A549 (cell line): Measurements from ENCODE around the gene NUDT6. TPM values are rescaled to one million over a fixed set of nuclear protein-coding genes. Genes with fewer than 3 reads are reported as not detected.

Experiments
- ATAC-seq, 2 experiments: fragments of 200-7000 bp in 1 of 2; fragments of >200 bp in 1 of 2; cut with Nextera tagmentation in 1 of 2; cut with Tn5 transposase in 1 of 2; 3 replicates each; pipeline versions ENCODE4 v1.8.0 to v1.9.1; 2018 to 2020; ENCODE audit warnings: mild to moderate bottlenecking in 1 of 2, moderate library complexity in 1 of 2
- CTCF ChIA-PET: fragments of 300-600 bp; sonication (Branson Sonifier 250); formaldehyde crosslinking; extraction: SDS; loops from one replicate; lab custom pipeline; 2021; ENCODE audit warnings: antibody characterized with exemption, inconsistent platforms; lab: Yijun Ruan, JAX
- POLR2A ChIA-PET: fragments of 350-600 bp; formaldehyde crosslinking; extraction: SDS; loops from one replicate; lab custom pipeline; 2021; ENCODE audit warnings: antibody characterized with exemption, inconsistent platforms; lab: Yijun Ruan, JAX
- DNase-seq, 2 experiments: peaks; one replicate each; pipeline versions ENCODE4 v3.0.0 to v3.0.0-alpha.2; 2011 to 2016; ENCODE audit warnings: low read depth in 1 of 2, low spot score in 1 of 2
- FAIRE-seq: peaks from 2 replicates; lab custom pipeline; 2011; peaks lifted over from hg19 to GRCh38; lab: Jason Lieb, UNC
- H3K27ac ChIP-seq, 2 experiments: fragments of >200 bp; sonication (Bioruptor Twin); formaldehyde crosslinking; 3 replicates each; pipeline ENCODE4 v1.5.1; 2016 to 2017
- H3K4me1 ChIP-seq: fragments of >200 bp; sonication (Bioruptor Twin); formaldehyde crosslinking; 3 replicates; pipeline ENCODE4 v1.6.1; 2016
- H3K4me2 ChIP-seq: fragments of >200 bp; sonication (Bioruptor Twin); formaldehyde crosslinking; 3 replicates; pipeline ENCODE4 v1.6.1; 2016
- H3K4me3 ChIP-seq: fragments of >200 bp; sonication (Bioruptor Twin); formaldehyde crosslinking; 3 replicates; pipeline ENCODE4 v1.5.1; 2016
- H3K9me3 ChIP-seq: fragments of >200 bp; sonication (Bioruptor Twin); formaldehyde crosslinking; 3 replicates; pipeline ENCODE4 v1.6.1; 2016
- CBX2 ChIP-seq: fragments of 200-600 bp; sonication (generic); IDR thresholded peaks from 2 replicates; pipeline ENCODE4 v1.6.1; 2016; ENCODE audit warnings: low read depth, mild to moderate bottlenecking, borderline replicate concordance
- CHD4 ChIP-seq: fragments of 200-600 bp; sonication (generic); IDR thresholded peaks from 2 replicates; pipeline ENCODE4 v1.6.1; 2016; ENCODE audit warnings: antibody characterized with exemption, mild to moderate bottlenecking, borderline replicate concordance
- E2F6 ChIP-seq: IDR thresholded peaks from 2 replicates; pipeline ENCODE4 v1.6.1; 2012; ENCODE audit warnings: low read depth, borderline replicate concordance
- ESRRA ChIP-seq: fragments of 150-350 bp; IDR thresholded peaks from 2 replicates; pipeline ENCODE4 v1.6.1; 2014; ENCODE audit warnings: mild to moderate bottlenecking, low read length, borderline replicate concordance
- FOXS1 ChIP-seq: fragments of 250-450 bp; sonication (Bioruptor Pico); IDR thresholded peaks from 2 replicates; pipeline ENCODE4 v1.5.0; 2020; ENCODE audit warnings: mild to moderate bottlenecking, moderate library complexity
- GATA3 ChIP-seq: IDR thresholded peaks from 2 replicates; pipeline ENCODE4 v1.6.1; 2012; ENCODE audit warnings: borderline replicate concordance
- HOXB5 ChIP-seq: fragments of 250-450 bp; sonication (Bioruptor Pico); IDR thresholded peaks from 2 replicates; pipeline ENCODE4 v1.5.0; 2020; ENCODE audit warnings: mild to moderate bottlenecking, moderate library complexity
- MAFK ChIP-seq: fragments of 450-650 bp; IDR thresholded peaks from 2 replicates; pipeline ENCODE4 v1.6.1; 2014; ENCODE audit not compliant: partially characterized antibody
- MAX ChIP-seq: IDR thresholded peaks from 2 replicates; pipeline ENCODE4 v1.6.1; 2012
- MAZ ChIP-seq: fragments of 150-350 bp; IDR thresholded peaks from 2 replicates; pipeline ENCODE4 v1.6.1; 2014; ENCODE audit warnings: antibody characterized with exemption, low read depth, low read length, borderline replicate concordance
- MYC ChIP-seq: IDR thresholded peaks from 2 replicates; pipeline ENCODE4 v1.6.1; 2012; ENCODE audit warnings: mild to moderate bottlenecking, inconsistent platforms, low read length, improper control_type of control experiment, borderline replicate concordance
- NPAS2 ChIP-seq: fragments of 250-450 bp; sonication (Bioruptor Pico); IDR thresholded peaks from 2 replicates; pipeline ENCODE4 v1.8.0; 2022; ENCODE audit warnings: mild to moderate bottlenecking, moderate library complexity, borderline replicate concordance
- NR3C1 ChIP-seq: fragments of >200 bp; sonication (Bioruptor Twin); formaldehyde crosslinking; IDR thresholded peaks from 3 replicates; pipeline ENCODE4 v1.6.1; 2017
- PHF8 ChIP-seq: fragments of 200-600 bp; sonication (generic); IDR thresholded peaks from 2 replicates; pipeline ENCODE4 v1.6.1; 2016; ENCODE audit warnings: low read depth, mild to moderate bottlenecking, antibody characterized with exemption, moderate library complexity, borderline replicate concordance
- RARB ChIP-seq: fragments of 250-450 bp; sonication (Bioruptor Pico); IDR thresholded peaks from 2 replicates; pipeline ENCODE4 v1.8.0; 2021; ENCODE audit warnings: mild to moderate bottlenecking, moderate library complexity
- REST ChIP-seq: fragments of 200-600 bp; sonication (generic); IDR thresholded peaks from 2 replicates; pipeline ENCODE4 v1.6.1; 2016; ENCODE audit warnings: antibody characterized with exemption, mild to moderate bottlenecking, moderate library complexity
- RFX5 ChIP-seq: fragments of 450-650 bp; IDR thresholded peaks from 2 replicates; pipeline ENCODE4 v1.7.1; 2014; ENCODE audit warnings: antibody characterized with exemption, mild to moderate bottlenecking, moderate library complexity
- RNF2 ChIP-seq: fragments of 200-600 bp; sonication (generic); IDR thresholded peaks from 2 replicates; pipeline ENCODE4 v1.6.1; 2016; ENCODE audit warnings: low read depth, mild to moderate bottlenecking, antibody characterized with exemption, moderate library complexity, borderline replicate concordance
- SMC3 ChIP-seq: fragments of >200 bp; sonication (Bioruptor Twin); formaldehyde crosslinking; IDR thresholded peaks from 3 replicates; pipeline ENCODE4 v1.6.1; 2018; ENCODE audit warnings: inconsistent platforms
- USF2 ChIP-seq: fragments of 450-650 bp; IDR thresholded peaks from 2 replicates; pipeline ENCODE4 v1.6.1; 2014; ENCODE audit warnings: antibody characterized with exemption
- ZC3H11A ChIP-seq: fragments of 450-650 bp; IDR thresholded peaks from 2 replicates; pipeline ENCODE4 v1.6.1; 2014; ENCODE audit warnings: antibody characterized with exemption, mild to moderate bottlenecking
- ZFP36 ChIP-seq: fragments of 450-650 bp; IDR thresholded peaks from 2 replicates; pipeline ENCODE4 v1.6.1; 2014; ENCODE audit warnings: borderline replicate concordance; ENCODE audit not compliant: partially characterized antibody
- ZSCAN20 ChIP-seq: fragments of 250-450 bp; sonication (Bioruptor Pico); IDR thresholded peaks from 2 replicates; pipeline ENCODE4 v1.8.0; 2022; ENCODE audit warnings: mild to moderate bottlenecking, moderate library complexity
- WGBS: methylation state at CpG from one replicate; pipeline ENCODE4 v1.1.6; 2017; ENCODE audit errors: missing lambda C conversion rate; 5-methylcytosine and 5-hydroxymethylcytosine counted together
- polyA plus RNA-seq, 4 experiments: library from polyadenylated mRNA; depleted of rRNA in 3 of 4; stranded (reverse); fragments of >200 nt; fragmentation: RNase III in 1 of 4; extraction: RNeasy Plus Mini Kit Qiagen cat#74134 plus additional on column Dnase treatment in 1 of 4; gene quantifications; 2 replicates in 3 of 4; 3 replicates in 1 of 4; pipeline ENCODE4 v1.2.3, GENCODE V29; 2011 to 2017

The NUDT6 gene
- polyA plus RNA-seq, 2 of the 4 experiments (the other 2 are of a cell fraction), result 9.9 to 12.7 TPM

- TF ChIP-seq GATA3 (peak; percentile 75; the same call in 1 of the 2 replicates), ZSCAN20 (no peak), SMC3 (no peak), MAX (peak; percentile 57), USF2 (peak; percentile 79), FOXS1 (CRISPR knock-in tag) (no peak), NPAS2 (CRISPR knock-in tag) (no peak)
These were observed 23.8 kb downstream of the NUDT6 start (continued) for GRCh38 chr4:122898370-122899150.

GRCh38 chr4:122896270-122896669, 26.1 kb downstream of the NUDT6 start:
- H3K4me2 ChIP-seq, result peak overlapping the region; percentile 58

GRCh38 chr4:122895336-122895995, 26.9 kb downstream of the NUDT6 start:
- ChIA-PET POLR2A (no interaction called here), CTCF (interaction anchor here (0.6 to 3.1 kb wide), 3 partner anchors 18 to 577 kb away, joined by 5 to 13 read pairs (median 13); no protein-coding TSS in a partner anchor)
- ATAC-seq (no peak), DNase-seq (no peak), FAIRE-seq (no peak)
- Histone ChIP-seq H3K9me3 (no peaks in the 10 kb centered on the region), H3K4me2 (peak overlapping the region; percentile 58), H3K4me1 (peaks cover 87% of the 10 kb centered on the region), H3K4me3 (no peak overlapping the region), H3K27ac (peak overlapping the region; percentile 83 to 91)
- TF ChIP-seq MAFK (no peak), ZC3H11A (no peak), MAZ (no peak), REST (no peak), NR3C1 (no peak), RNF2 (no peak), CHD4 (no peak), ZFP36 (no peak), MYC (no peak), RARB (CRISPR knock-in tag) (no peak), FOXS1 (CRISPR knock-in tag) (no peak), ESRRA (no peak), NPAS2 (CRISPR knock-in tag) (no peak)
- 15% methylated on average over 1 of the region's 1 CpG for WGBS

More at GRCh38 chr4:122896270-122896669, 26.1 kb downstream of the NUDT6 start:
- no peak overlapping the region for H3K4me3 ChIP-seq
- WGBS, result 40% methylated on average over 1 of the region's 1 CpG
- ATAC-seq (no peak), FAIRE-seq (no peak), DNase-seq (no peak)
- peaks cover 90% of the 10 kb centered on the region for H3K4me1 ChIP-seq
- peak overlapping the region; percentile 83 to 91 for H3K27ac ChIP-seq
- H3K9me3 ChIP-seq, result no peaks in the 10 kb centered on the region
- ChIA-PET CTCF (interaction anchor here (0.7 to 2.5 kb wide), 2 partner anchors 17 to 311 kb away, joined by 3 to 13 read pairs; no protein-coding TSS in a partner anchor), POLR2A (no interaction called here)
- TF ChIP-seq CBX2 (no peak), E2F6 (no peak), PHF8 (no peak), HOXB5 (CRISPR knock-in tag) (no peak), RFX5 (no peak), ZSCAN20 (no peak)
